Measurements from ENCODE around the gene TRAF3IP3. TPM values are rescaled to one million over a fixed set of nuclear protein-coding genes. Genes with fewer than 3 reads are reported as not detected.

TRAF3IP3 gene
- total and polyA plus RNA-seq, 2 of the 13 experiments (the other 11 are each of a cell fraction or from before 2014, with no cell fraction given) = not detected

- TF ChIP-seq ZFAT (CRISPR knock-in tag; conservative IDR thresholded peaks at IDR 0.05) = no peak
- TF ChIP-seq ZNF335 (CRISPR knock-in tag; IDR thresholded peaks at IDR 0.05) = no peak
- peak; percentile 64; the same call in 1 of the 2 replicates for TF ChIP-seq TARDBP (CRISPR knock-in tag; IDR thresholded peaks at IDR 0.05)
- no peak for TF ChIP-seq ARHGAP35 (CRISPR knock-in tag; IDR thresholded peaks at IDR 0.05; ENCODE audit: borderline replicate concordance)
- TF ChIP-seq HNF1A (IDR thresholded peaks at IDR 0.05; ENCODE audit: low read depth) = no peak
- TF ChIP-seq HNF1A (CRISPR knock-in tag; IDR thresholded peaks at IDR 0.05; ENCODE audit: borderline replicate concordance) = no peak
- TF ChIP-seq MAFK (conservative IDR thresholded peaks at IDR 0.05 in 1 of 2, IDR thresholded peaks at IDR 0.05 in 1 of 2; ENCODE audit: low read length in 2 of 2) = no peak
- no peak for TF ChIP-seq NCOA5 (CRISPR knock-in tag; IDR thresholded peaks at IDR 0.05)
- no peak for TF ChIP-seq NCOA2 (CRISPR knock-in tag; IDR thresholded peaks at IDR 0.05)
- peak; percentile 73 for TF ChIP-seq SRSF1 (optimal IDR thresholded peaks at IDR 0.05; ENCODE audit: low read depth, low read length)
- TF ChIP-seq ZNF660 (CRISPR knock-in tag; IDR thresholded peaks at IDR 0.05; ENCODE audit: borderline replicate concordance, low read depth) = no peak
- TF ChIP-seq HIC2 (CRISPR knock-in tag; IDR thresholded peaks at IDR 0.05; ENCODE audit: low read depth) = no peak
- TF ChIP-seq SSRP1 (CRISPR knock-in tag; IDR thresholded peaks at IDR 0.05) = no peak
- TF ChIP-seq ZNF232 (CRISPR knock-in tag; IDR thresholded peaks at IDR 0.05; ENCODE audit: borderline replicate concordance) = no peak
- TF ChIP-seq RORA (CRISPR knock-in tag; IDR thresholded peaks at IDR 0.05) = no peak
- TF ChIP-seq ZNF547 (CRISPR knock-in tag; IDR thresholded peaks at IDR 0.05) = 0 out of 2 replicates have a peak, but pooled peaks have one; percentile 27
- no peak for TF ChIP-seq ZNF782 (CRISPR knock-in tag; IDR thresholded peaks at IDR 0.05; ENCODE audit: borderline replicate concordance)
- no peak for TF ChIP-seq SOX6 (IDR thresholded peaks at IDR 0.05)
- TF ChIP-seq SOX6 (CRISPR knock-in tag; IDR thresholded peaks at IDR 0.05) = peak; percentile 21; the same call in 1 of the 2 replicates
- no peak for TF ChIP-seq ZNF652 (CRISPR knock-in tag; IDR thresholded peaks at IDR 0.05; ENCODE audit: borderline replicate concordance, low read depth)
- no peak for TF ChIP-seq TFAP4 (IDR thresholded peaks at IDR 0.05; ENCODE audit: borderline replicate concordance, low read depth)
- peak; percentile 91 for TF ChIP-seq ATF2 (CRISPR knock-in tag; IDR thresholded peaks at IDR 0.05)
Measured at GRCh38 chr1:209784265-209785169, 28.7 kb downstream of the TRAF3IP3 start, which contains the start of gene C1orf74 (continued).

Measured in HepG2 (cell line).